GM18502 (cell line): Measurements from ENCODE around the gene GJD4.
A peak's percentile ranks its signal among the peaks of the same experiment; 100 is the strongest.

Source experiments
- ATAC-seq: cut with Tn5 transposase; IDR thresholded peaks from one replicate; pipeline ENCODE4 v1.9.1; 2021; ENCODE audit warnings: mild to moderate bottlenecking; ENCODE audit not compliant: unreplicated experiment, poor library complexity

Gene GJD4

DNA sequence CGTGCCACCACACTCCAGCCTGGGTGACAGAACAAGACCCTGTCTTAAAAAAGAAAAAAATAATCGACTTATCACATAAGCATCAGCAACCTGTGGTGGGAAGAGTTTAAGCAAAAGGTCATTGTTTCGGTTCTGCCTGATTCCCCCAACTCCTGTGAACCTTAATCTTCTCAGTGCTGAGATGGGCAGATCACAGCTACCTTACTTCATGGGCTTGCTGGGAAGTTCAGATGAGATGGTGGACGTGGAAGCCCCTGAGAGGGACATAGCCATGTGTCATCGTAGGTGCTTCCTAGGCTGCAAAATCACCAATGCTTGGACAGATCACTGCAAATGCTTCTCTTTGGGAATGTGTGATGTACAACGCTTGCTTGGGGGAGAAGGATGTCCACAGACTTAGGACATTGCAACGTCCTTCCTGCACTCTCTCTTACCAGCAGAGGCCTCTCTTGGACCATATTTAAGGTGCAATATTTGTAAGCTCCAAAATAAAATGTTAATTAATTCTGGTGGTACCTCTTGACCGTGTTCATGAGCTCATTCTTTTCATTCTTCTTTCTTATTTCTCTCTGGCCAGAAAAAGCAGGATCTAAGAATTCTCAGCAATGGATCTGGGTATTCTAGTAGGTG is 8.6 kb downstream of the GJD4 start:
- ATAC-seq: no peak

DNA sequence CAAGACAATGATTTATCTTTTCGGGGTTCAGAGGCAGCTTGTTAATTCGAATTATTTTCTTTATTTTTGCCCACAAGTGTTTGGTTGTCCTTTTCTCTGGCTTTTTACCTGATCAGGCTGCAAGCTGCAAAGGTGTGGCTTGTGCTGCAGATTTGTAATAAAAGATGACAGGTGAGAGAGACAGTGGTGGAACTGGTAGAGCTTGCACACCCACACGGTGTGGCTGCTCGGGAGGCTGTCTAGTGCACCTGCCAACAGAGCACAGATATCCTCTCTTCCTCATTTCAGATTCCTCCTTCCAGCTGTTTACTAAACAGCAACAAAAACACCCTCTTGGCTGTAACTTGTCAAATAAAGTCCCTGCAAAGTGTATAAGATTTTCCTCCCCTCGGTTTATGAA is 9.2 kb downstream of the GJD4 start:
- ATAC-seq: no peak

DNA sequence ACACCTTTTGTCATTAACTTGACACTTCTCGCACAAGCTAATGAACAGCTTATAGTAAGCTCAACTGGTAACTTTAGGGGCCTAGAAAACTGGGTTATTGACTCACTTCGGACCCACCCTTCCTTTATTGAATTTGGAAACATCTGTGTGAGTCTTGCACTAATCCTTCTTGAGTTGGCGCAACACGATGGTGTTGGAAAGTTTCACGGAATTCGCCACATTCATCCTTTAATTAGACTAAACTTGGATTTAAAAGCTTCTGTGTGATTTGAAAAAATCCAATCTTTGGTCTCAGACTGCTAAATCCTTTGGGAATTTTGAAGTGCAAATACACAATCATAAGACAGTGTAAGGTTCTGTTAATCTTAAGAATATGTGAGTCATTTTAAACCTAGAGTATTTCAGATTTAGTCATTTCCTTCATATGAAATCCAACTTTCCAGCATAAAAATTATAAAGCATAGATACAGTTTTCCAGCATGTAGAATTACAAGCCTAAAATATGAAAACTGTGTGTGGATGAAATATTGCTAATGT is 21.9 kb downstream of the GJD4 start:
- ATAC-seq: no peak

DNA sequence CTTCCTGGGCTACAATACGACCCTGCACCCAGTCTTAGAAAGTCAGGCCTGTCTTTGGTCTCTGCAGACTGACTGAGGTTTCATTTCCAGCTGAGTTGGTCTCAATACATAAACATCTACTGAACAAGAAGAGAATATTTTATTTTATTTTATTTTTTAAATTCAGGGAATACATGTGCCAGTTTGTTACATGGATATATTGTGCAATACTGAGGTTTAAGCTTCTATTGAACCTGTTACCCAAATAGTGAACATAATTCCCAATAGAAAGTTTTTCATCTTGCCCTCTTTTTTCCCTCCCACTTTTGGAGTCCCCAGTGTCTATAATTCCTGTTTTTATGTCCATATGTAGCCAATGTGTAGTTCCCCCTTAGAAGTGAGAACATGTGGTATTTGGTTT is 26.3 kb downstream of the GJD4 start:
- ATAC-seq: no peak

DNA sequence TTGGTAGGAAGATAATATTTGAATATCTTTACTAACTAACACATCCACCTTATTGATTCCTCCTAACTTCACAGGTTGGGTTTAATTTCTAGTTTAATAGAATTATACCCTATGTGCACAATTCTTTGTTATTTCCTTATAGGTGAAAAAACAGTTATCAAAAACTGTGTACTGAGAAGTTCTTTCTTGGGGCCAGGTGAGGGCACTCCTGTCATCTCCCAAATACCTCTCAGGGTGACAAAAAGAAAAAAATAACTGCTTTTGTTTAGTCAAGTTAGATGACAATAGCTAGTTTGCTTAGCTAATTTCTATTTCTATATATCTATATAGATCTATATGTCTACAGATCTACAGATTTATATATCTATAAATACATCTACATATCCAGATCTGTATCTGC is 26.9 kb downstream of the GJD4 start:
- no peak for ATAC-seq

DNA sequence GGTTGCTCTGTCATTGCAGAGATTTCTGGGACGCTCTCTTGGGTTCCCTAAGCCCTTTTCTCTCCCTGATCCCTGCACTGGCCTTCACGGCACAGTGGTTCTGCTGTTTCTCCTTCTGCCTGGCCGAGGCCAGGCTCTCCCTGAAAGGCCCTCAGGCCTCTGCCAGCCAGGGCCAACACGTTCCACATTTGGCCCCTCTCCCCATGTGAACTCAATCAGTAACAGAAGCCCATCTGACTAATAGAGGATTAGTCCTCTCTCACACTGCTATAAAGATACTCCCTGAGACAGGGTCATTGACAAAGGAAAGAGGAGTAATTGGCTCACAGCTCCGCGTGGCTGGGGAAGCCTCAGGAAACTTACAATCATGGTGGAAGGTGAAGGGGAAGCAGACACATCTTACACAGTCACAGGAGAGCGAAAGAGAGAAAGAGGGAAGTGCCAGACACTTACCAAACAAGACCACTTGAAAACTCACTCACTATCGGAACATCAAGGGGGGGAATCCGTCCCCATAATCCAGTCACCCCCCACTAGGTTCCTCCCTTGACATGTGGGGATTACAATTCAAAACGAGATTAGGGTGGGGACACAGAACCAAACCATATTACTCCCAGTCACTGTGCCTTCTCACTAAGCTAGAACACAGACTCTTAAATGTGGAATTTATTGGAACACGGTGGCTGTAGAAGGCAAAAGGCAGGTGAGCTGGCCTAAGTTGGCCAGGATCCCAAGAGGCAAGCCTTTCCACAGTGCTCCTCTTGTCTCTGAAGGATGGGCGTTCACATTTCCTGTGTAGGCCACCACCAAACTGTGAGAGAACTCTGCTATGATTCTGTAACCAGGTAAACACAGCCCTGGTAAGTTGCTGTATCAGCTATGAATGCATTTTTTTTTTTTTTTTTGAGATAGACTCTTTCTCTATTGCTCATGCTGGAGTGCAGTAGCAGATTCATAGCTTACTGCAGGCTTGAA is 28.2 kb downstream of the GJD4 start:
- ATAC-seq: no peak

DNA sequence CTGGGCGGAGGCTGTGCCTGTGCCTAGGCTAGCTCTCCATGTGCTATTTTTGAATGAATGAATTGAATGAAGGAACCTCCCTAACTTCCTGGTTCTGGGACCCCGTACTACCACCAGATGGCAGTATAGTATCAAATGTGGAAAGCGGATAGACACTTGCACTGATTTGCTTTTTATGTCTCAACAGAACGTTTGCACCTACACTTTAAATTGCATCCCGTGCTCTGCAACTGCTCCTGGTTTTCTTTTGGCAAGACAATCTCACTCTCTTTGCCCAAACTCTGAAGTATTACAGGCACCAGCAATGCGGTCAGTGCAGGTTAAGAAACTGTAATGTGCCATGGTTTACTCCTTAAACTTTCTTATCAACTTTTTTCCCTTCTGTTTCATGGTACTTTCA is 30.4 kb downstream of the GJD4 start:
- ATAC-seq: peak; percentile 83

DNA sequence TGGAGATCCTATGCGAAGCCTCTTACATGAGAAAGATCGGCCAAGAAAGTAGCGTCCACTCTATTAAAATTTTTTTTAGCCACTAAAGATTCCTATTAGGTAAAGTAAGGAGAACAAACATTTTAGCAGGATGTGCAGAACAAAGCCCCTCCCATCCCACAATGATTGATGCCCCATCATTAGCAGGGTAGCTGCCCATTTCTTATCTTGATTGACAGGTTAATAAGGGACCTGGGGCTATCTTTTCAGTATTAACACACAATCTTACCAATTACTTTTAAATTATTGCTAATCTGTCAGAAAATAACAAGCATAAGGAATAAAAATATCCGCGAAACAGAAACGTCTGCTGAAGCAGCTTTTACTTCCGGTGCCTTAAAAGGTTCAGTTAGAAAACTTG is 31.8 kb downstream of the GJD4 start:
- ATAC-seq: no peak

DNA sequence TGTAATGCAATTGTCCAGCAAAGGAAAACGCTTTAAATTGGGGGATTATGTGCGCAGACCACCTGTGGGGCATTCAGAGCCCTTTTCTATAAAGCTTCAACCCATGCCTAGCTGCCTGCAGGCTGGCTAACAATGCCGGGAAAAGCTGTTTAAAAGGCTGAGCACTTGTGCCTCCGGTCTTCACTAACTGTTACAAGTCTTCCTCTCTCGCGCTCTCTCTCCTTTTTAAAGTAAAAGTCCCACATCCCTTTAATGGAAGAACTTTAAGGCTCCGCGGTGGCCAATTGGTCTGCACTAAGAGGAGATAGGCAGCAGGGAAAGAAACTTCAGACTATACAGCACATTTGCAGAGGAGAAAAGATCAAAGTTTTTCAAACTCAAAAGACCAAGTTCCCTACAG is 32.3 kb downstream of the GJD4 start:
- no peak for ATAC-seq

DNA sequence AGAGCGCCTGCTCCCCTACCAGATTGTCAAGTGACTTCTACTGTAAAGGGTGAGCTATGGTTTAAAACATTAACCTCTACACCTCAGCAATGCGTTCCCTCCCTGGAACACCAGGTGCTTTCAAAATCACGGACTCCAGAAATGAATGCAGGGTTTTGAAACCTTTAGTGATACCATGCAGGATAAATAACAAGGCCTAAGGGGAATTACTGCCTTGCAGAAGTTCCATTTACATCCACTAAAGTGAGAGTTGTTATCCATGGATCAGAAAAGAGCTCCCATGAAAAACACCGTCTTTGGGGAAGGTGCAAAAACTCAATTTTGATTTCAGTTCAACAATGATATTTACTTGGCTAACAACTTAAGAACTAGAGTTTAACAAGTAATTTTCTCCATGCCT is 33.0 kb downstream of the GJD4 start:
- ATAC-seq: no peak

DNA sequence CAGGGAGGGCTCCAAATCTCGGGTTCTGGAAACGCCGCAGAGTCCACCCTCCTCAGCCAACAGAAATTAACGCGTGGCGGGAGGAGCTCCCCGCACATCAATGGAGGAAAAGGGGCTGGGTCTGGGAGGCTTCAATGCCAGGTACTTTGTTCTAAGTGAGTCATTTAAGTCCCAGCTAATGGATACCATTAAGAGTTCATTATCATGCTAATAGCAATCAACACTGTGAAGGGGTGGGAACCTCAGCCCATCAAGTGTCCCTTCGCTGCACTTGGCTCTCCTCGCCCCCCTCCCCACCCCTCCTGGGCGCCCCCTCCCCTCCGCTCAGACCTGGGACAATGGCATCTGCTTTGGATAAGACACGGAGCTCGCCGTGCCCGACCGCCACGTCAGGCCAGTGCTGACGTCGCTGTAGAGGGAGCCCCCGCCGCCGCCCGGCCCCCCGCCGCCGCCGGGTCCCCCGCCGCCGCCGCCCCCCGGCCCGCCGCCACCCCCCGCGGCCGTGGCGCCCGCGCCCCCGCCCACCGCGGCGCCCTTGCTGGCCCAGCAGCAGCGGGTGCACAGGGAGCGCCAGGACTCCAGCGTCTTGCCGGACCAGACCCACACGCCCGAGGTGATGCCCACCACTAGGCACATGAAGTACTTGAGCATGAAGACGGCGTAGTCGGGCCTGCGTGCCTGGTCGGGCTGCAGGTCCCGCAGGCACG is 34.0 kb downstream of the GJD4 start:
- ATAC-seq: no peak

DNA sequence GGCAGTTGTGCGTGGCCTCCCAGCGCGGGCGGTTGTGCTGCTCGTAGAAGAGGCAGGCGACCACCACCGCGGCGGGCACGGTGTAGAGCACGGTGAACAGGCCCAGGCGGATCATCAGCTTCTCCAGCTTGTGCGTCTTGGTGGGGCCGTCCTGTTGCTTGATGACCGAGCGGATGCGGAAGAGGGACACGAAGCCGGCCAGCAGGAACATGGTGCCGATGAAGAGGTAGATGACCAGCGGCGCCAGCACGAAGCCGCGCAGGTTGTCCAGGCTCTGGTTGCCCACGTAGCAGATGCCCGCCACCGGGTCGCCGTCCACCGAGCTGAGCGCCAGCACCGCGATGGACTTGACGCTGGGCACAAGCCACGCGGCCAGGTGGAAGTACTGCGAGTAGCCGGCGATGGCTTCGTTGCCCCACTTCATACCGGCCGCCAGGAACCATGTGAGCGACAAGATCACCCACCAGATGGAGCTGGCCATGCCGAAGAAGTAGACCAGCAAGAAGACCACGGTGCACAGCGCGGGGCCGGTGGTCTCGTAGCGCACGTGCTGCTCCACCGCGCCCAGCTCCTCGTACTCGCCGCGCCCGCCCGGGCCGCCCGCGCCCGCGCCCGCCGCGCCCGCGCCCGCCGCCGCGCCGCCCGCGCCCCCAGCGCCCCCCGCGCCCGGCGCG is 34.7 kb downstream of the GJD4 start:
- ATAC-seq: no peak

DNA sequence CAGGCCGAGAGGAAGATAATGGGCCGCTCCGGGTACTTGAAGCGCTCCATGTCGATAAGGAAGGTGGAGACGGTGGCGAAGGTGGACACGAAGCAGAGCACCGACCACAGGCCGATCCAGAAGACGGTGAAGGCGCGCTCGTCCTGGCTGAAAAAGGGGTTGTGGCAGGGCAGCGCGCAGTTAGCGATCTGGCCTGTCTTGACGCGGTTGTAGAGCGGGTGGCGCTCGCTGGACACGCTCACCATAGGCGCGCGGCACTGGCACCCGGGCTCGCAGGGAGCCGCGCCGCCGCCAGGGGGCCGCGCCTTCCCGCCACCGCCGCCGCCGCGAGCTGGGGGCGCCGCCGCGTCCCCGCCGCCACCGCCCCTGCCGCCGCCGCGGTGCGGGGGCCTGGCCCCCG is 35.3 kb downstream of the GJD4 start:
- ATAC-seq: peak; percentile 30

DNA sequence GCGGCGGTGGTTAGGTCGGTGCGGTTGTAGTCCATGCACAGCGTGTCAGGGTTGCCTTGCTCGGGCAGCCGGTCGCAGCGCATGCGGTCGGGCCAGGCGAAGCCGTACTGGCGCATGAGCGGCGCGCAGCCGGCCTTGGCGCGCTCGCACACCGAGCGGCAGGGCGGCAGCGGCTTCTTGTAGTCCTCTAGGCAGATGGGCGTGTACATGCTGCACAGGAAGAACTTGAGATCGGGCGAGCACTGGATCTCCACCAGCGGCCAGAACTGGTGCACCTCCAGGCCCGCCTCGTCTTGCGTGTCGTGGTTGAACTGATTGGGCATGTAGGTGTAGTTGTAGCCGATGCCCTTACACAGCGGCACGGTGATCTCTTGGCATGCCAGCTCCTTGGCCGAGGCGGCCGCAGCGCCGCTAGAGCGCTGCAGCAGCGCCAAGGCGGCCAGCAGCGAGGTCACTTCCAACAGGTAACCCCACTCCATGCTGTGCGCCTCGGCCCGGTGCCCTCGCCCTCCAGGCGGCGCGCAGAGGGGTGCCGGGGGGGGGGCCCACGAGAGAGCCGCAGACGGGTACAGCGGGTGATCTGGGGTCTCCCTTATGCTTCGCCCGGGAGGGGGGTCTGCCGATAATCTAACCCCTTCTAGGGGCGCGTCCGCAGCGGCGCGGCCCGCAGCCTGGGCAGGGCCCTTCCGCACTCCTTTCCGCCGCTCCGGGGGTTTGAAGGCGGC is 36.0 kb downstream of the GJD4 start:
- ATAC-seq: peak; percentile 32

DNA sequence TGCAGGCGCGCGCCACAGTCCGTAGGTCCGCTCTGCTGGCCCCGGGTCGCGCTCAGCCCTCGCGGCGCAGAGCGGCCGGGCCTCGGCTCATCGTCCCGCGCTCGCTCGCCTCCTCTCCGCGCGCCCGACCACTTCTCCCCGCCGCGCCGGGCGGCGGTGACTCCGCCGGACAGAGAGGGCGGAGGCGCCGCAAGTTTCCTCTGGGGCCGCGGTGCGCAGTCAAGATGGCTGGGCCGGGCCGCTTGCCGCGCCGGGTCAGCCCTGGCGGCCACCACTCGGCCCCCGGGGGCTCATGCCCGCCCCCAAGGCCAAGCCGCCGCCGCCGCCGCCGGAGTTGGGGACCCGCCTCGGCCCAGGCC is 36.5 kb downstream of the GJD4 start:
- peak; percentile 29 for ATAC-seq

DNA sequence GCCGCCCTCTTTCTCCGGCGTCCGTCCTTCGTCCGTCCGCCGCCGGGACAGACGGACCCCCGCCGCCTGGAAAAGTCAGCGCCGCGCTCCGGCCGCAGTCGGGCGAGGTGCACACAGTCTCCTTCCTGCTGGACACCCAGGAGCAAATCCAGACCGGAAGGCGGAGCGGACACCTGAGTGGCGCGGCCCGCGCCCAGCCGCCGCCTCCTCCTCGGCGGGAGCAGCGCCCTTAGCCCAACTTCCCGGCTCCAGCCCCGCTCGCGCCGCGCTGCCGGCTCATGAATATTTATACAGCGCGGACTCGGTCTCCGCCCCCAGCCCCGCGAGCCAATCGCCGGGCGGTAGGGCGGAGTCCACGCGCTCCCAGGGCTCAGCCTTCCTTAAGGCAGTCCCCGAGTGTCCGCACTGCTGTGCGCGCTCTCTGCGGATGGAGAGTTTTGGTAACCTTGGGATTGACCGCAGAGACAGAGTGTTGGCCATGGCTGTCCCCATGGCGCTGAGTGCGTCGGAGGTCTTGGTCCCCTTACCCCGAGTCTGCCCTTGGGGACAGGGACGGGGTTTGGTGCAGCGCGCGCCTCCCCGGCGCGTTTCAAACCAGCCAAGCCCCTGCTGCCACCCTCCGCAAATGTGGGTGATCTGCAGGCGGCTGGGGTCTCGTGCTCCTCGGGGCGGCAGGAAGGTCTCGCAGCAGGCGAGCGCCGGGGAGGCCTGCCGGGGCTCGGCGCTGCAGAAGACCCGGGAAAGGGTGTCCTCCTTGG is 37.1 kb downstream of the GJD4 start, which contains the start of gene FZD8:
Gene FZD8 (minus strand): TSS at position 262 of the 758 bp plus-strand sequence. CDS start 867 bp downstream, outside the sequence.
- peak; percentile 94 for ATAC-seq

DNA sequence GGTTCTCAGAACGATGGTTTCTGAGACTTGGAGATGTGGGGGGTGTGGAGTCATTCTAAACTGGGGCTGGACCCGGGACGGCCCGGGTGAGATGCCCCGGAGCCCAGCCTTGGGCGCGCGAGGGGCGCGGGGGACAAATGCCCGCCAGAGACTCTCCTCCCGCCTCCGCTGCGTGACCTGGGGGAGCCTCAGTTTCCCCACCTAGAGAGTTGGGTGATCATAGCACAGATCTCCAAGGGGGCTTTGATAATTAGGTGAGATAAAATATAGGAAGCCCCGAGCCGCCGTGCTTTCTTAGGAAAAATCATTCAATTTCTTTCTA is 37.6 kb downstream of the GJD4 start:
- no peak for ATAC-seq

DNA sequence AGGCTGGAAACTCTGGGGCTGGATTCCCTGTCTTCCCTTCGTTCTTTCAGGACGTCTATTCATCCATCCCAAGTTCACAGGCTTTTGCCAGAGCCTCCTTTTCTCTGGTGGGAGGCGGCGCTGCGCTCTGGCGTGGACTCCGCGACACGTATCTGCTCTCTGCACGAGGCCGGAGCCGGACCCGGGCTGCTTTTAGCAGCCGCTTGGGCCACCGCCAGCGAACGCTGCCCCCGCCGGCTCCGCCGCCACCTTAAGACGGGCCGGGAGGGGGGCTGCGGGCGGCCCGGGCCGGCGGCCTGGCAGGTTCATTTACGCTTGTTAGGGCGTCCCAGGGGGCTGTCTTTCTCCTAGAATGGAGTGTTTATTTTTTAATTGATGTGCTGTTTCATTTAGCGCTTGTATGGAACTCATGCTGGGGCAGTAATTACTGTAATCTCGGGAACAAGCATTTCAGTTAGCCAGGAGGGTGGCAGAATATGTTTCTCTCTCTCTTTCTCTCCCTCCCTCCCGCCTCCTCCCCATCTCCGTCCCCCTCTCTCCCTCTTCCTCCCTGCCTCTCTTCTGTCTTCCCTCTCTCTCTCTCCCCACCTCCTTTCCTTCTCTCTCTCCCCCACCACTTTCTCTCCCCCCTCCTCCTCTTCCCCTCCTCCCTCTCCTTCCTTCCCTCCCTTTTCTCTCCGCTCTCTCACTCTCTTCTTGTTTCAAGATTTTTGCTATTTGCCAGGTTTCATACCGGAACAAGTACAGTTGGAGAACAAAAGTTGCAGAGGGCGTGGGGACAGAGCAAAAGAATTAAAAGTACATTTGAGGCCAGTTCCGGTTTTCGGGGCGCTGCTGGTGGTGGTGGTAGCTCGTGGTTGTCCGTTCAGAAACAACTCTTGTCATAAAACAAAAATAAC is 38.3 kb downstream of the GJD4 start:
- no peak for ATAC-seq
